ACC112 (cell line): ENCODE measurements around the gene B4GALT1.
"Not testable (repeated sequence)": the region's sequence is repeated elsewhere in the genome, so short reads cannot be mapped to it uniquely, and the experiment has no call there.

Source experiments
- H2AFZ ChIP-seq: fragments of 200-600 bp; sonication (generic); one replicate; pipeline ENCODE4 v1.6.0; 2017; ENCODE audit warnings: antibody characterized with exemption, low read length; ENCODE audit not compliant: unreplicated experiment
- H3K27ac ChIP-seq: fragments of 200-600 bp; sonication (generic); 2 replicates; pipeline ENCODE4 v1.5.1; 2014; ENCODE audit warnings: low read depth, mild to moderate bottlenecking, antibody characterized with exemption, low read length, moderate library complexity
- H3K27me3 ChIP-seq: fragments of 200-600 bp; sonication (generic); 2 replicates; pipeline ENCODE4 v1.6.1; 2014; ENCODE audit warnings: mild to moderate bottlenecking, antibody characterized with exemption, low read length, moderate library complexity, mixed read lengths; ENCODE audit not compliant: insufficient read depth
- H3K36me3 ChIP-seq: fragments of 200-600 bp; sonication (generic); 2 replicates; pipeline ENCODE4 v1.6.1; 2016; ENCODE audit warnings: mild to moderate bottlenecking, antibody characterized with exemption, low read length, moderate library complexity, mixed read lengths; ENCODE audit not compliant: insufficient read depth
- H3K4me1 ChIP-seq: fragments of 200-600 bp; sonication (generic); one replicate; pipeline ENCODE4 v1.6.1; 2016; ENCODE audit warnings: low read length, mixed read lengths; ENCODE audit not compliant: insufficient read depth, unreplicated experiment, control insufficient read depth
- H3K4me3 ChIP-seq: fragments of 200-600 bp; sonication (generic); 2 replicates; pipeline ENCODE4 v1.5.1; 2014; ENCODE audit warnings: mild to moderate bottlenecking, low read depth, low read length
- H3K79me2 ChIP-seq: fragments of 200-600 bp; sonication (generic); one replicate; pipeline ENCODE4 v1.6.0; 2016; ENCODE audit warnings: low read length; ENCODE audit not compliant: control insufficient read depth, unreplicated experiment, insufficient read depth

Gene B4GALT1

DNA sequence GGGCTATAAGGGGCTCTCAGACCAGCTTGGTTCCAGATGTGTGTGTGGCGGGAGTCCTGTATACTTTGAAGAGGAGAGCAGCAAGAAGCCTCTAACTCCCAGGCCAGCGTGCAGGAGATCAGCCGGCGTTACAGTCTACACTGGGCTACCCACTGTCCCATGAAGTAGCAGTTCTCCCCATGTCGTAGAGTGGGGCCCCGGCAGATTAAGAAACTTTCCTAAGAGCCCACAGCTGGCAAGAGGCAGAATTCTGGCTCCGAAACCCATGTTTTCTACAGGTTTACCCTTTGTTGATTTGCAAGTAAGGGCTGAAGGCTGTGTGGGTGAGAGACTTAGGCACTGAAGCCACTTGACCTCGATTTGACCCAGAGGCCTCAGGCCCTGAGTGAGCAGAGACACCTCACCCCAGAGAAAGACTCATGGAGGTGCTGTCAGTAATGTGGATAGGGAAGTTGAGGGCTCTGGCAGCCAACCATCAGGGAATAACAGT is 881 bp upstream of the B4GALT1 start:
- H3K27me3 ChIP-seq: no peaks in the 10 kb centered on the region
- H3K4me3 ChIP-seq: peak overlapping the region; percentile 84
- H3K79me2 ChIP-seq: peaks cover 40% of the 10 kb centered on the region
- H3K36me3 ChIP-seq: no peaks in the 10 kb centered on the region
- peak overlapping the region; percentile 67 for H3K27ac ChIP-seq
- H3K4me1 ChIP-seq: peaks cover 35% of the 10 kb centered on the region
- H2AFZ ChIP-seq: peak overlapping the region; percentile 48

GRCh38 chr9:33166231-33167083 is 679 bp downstream of the B4GALT1 start:
- peak overlapping the region; percentile 93 for H3K4me3 ChIP-seq

DNA sequence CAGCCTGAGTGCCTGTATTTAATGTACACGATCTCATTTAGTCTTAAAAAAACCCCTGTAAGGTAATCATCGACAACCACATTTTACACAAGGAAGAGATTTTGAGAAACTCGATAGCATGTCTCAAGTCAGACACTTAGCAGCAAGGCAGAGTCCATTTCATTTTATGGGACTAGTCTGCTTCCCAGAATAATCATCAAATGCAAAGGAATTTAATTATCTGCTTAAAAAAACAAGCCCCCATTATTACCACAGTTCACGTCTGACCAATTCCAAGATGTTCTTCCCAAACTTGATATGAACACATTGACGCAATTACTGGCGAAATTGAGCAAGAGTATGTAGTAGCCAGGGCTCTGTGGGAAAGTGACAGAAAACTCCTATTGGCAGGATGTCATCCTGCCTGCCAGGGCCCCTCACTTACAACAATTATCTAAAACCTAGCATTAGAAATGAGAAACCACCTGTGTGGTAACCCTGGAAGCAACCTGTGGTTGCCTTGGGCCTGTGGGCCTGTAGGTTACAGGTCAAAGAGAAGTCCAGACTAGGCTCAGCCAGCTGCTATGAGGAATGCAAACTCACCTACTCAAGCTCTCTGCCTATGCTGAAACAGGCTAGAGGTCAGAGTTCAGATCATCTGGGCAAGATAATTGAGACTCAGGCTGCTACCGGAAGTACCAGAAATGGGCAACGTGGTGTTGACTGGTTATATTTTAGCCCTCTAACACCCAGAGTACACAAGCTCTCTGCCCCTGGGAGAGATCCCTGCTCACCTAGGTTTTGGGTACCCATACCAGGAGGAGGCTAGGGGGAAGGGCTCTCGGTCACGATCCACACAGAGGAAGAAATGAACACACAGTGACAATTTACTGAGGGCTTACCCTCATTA is 1.6 kb downstream of the B4GALT1 start:
- Histone ChIP-seq H3K79me2 (peaks cover 63% of the 10 kb centered on the region), H3K27me3 (no peaks in the 10 kb centered on the region), H3K27ac (peak overlapping the region; percentile 97), H3K4me3 (peak overlapping the region; percentile 93), H3K4me1 (peaks cover 46% of the 10 kb centered on the region), H2AFZ (no peak overlapping the region), H3K36me3 (no peaks in the 10 kb centered on the region)

More at GRCh38 chr9:33166231-33167083, 679 bp downstream of the B4GALT1 start:
- Histone ChIP-seq H2AFZ (no peak overlapping the region), H3K27ac (peak overlapping the region; percentile 97), H3K27me3 (no peaks in the 10 kb centered on the region), H3K79me2 (peaks cover 56% of the 10 kb centered on the region), H3K36me3 (no peaks in the 10 kb centered on the region), H3K4me1 (peaks cover 39% of the 10 kb centered on the region)

- Histone ChIP-seq H3K4me3 (peak overlapping the region; percentile 93), H3K4me1 (peaks cover 53% of the 10 kb centered on the region), H3K79me2 (peaks cover 69% of the 10 kb centered on the region), H3K27ac (peak overlapping the region; percentile 97)
- H3K27me3 ChIP-seq, H3K36me3 ChIP-seq, H2AFZ ChIP-seq: not testable (repeated sequence)
Measured at GRCh38 chr9:33164921-33165262, 2.2 kb downstream of the B4GALT1 start.

DNA sequence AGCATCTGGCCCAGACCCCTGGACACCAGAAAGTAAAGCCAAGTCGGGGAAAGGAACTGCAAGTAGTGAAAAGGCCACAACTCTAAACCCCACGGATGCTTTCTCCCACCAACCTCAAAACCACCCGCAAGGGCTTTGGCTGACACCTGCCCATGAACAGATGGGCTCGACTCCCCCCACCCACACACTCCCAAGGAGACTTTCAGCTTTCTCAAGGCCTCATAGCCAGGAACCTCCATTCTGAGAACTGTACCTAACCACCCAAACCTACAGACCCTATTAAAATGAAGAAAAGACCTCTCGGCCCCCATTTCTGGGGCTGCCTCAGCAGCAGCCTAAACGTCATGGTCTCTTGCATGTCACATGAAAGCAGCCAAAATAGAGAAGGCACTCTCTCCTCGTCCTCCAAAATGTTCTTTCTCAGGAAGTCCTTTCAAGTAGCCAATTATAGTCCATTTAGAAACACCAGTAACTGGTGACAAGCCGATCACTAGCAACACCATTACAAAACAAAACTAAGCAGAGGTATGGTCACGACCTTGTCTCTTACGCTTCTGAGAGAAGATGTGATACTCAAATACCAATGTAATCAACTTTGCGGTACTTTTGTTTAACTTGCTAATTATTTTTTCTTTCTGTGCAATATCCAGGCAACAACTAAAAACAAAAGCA is 2.9 kb downstream of the B4GALT1 start:
- peak overlapping the region; percentile 97 for H3K27ac ChIP-seq
- H3K4me1 ChIP-seq: peaks cover 59% of the 10 kb centered on the region
- H2AFZ ChIP-seq: no peak overlapping the region
- H3K79me2 ChIP-seq: peaks cover 76% of the 10 kb centered on the region
- H3K4me3 ChIP-seq: peak overlapping the region; percentile 93
- H3K27me3 ChIP-seq: no peaks in the 10 kb centered on the region
- no peaks in the 10 kb centered on the region for H3K36me3 ChIP-seq

GRCh38 chr9:33163433-33164137 is 3.6 kb downstream of the B4GALT1 start:
- Histone ChIP-seq H3K79me2 (peaks cover 82% of the 10 kb centered on the region), H3K27ac (peak overlapping the region; percentile 97), H2AFZ (no peak overlapping the region), H3K4me1 (peaks cover 66% of the 10 kb centered on the region), H3K4me3 (peak overlapping the region; percentile 93), H3K36me3 (no peaks in the 10 kb centered on the region), H3K27me3 (no peaks in the 10 kb centered on the region)

DNA sequence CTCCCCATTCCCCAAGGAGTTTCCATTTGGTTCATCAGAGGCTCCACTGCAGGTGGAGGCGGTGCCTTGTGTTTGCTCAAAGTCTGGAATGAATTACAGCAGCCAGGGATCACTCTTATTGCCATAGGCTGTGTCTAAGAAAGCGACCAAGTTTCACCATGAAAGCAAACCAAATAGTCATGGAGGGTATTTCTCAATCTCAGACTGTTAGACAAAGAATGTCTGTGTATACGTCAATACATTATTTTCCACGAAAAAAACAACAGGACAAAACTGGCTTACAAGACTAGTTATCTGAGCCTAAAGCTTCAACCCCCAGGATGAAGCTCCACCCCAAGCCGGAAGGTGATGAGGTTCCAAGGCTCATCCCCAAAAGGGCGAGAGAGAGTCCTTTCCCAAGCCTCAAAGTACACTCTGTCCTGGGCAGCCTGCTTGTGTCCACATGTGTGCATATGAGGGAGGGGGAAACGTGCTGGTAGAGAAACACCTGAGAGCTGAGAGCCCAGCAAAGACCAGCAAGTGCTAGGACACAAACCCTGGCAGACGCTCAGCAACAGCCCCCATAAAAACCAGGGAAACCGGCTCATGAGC is 4.3 kb downstream of the B4GALT1 start:
- no peaks in the 10 kb centered on the region for H3K36me3 ChIP-seq
- H3K79me2 ChIP-seq: peaks cover 90% of the 10 kb centered on the region
- peak overlapping the region; percentile 93 for H3K4me3 ChIP-seq
- no peaks in the 10 kb centered on the region for H3K27me3 ChIP-seq
- H3K27ac ChIP-seq: peak overlapping the region; percentile 97
- no peak overlapping the region for H2AFZ ChIP-seq
- peaks cover 67% of the 10 kb centered on the region for H3K4me1 ChIP-seq

- Histone ChIP-seq H3K27ac (peak overlapping the region; percentile 97), H3K79me2 (peaks cover 98% of the 10 kb centered on the region), H3K27me3 (no peaks in the 10 kb centered on the region), H3K4me1 (peaks cover 78% of the 10 kb centered on the region), H3K36me3 (no peaks in the 10 kb centered on the region), H2AFZ (no peak overlapping the region), H3K4me3 (peak overlapping the region; percentile 93)
Measured at GRCh38 chr9:33161589-33162132, 5.5 kb downstream of the B4GALT1 start.

DNA sequence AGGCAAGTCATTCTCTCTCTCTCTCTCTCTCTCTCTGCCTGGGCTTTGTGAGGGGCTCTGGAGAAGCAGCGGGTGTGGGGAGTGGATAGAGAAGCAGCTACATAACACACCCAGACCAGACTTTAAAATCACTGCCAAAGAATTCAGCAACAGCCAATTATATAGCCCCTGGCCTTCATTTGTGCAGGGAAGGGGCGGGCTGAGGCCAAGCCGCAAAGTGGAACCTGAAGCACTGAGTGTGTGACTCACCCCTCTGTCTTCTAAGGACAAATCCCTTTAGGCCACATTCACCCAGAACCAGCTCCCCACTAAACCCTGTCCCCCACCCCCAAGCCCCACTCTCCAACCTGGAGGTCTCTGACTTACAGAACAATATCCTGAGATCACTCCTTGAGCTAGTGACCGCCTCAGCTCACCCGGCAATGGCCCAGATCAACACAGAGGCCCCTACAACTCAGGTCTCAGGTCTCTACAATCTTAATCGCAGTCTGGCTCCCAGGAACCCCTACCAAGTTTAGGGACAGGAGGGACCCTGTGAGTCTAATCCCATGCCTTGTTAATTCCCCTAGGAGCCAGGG is 6.0 kb downstream of the B4GALT1 start:
- peaks cover 98% of the 10 kb centered on the region for H3K79me2 ChIP-seq
- H3K4me1 ChIP-seq: peaks cover 82% of the 10 kb centered on the region
- H3K27me3 ChIP-seq: no peaks in the 10 kb centered on the region
- no peak overlapping the region for H2AFZ ChIP-seq
- peak overlapping the region; percentile 93 for H3K4me3 ChIP-seq
- no peaks in the 10 kb centered on the region for H3K36me3 ChIP-seq
- peak overlapping the region; percentile 97 for H3K27ac ChIP-seq
